ENCODE measurements around the gene AMY2B.
"Not testable (repeated sequence)": the region's sequence is repeated elsewhere in the genome, so short reads cannot be mapped to it uniquely, and the experiment has no call there.

AMY2B gene

DNA sequence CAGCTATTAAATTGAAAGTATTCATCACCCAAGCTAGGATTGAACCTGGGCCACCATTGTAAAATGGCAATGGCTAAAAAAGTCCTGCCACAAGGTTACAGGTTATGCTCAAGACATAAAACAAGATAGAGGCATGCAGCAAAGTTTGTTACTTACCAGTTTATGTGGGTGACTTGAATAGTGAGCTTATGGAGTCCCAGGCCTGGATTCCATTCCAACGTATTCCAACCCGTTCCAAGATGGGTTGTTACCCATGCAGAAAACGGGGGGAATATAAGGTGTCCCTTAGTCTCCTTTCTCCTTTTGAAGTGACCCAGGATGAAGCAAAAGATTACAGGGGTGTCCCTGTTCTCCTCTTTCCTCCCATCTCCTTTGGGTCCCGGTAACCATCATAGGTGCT lies 56.0 kb downstream of the AMY2B start:
- DNase-seq: not testable (repeated sequence)
